Progenitor cell of endocrine pancreas (in vitro differentiated cells): ENCODE measurements around the gene CNTN5. TPM values are rescaled to one million over a fixed set of nuclear protein-coding genes. Genes with fewer than 3 reads are reported as not detected.

Experiments used
- DNase-seq: peaks from one replicate; pipeline ENCODE4 v3.0.0; 2021; ENCODE audit warnings: low spot score; ENCODE audit not compliant: unreplicated experiment
- H3K27ac Mint-ChIP-seq: 2 replicates; pipeline ENCODE4 v1.8.0; 2021; ENCODE audit warnings: mild to moderate bottlenecking, moderate library complexity, mixed read lengths
- H3K27me3 Mint-ChIP-seq: 2 replicates; pipeline ENCODE4 v1.8.0; 2021; ENCODE audit warnings: mixed read lengths
- H3K36me3 Mint-ChIP-seq: 2 replicates; pipeline ENCODE4 v1.8.0; 2022; ENCODE audit warnings: mixed read lengths; ENCODE audit not compliant: insufficient read depth
- H3K4me1 Mint-ChIP-seq: 2 replicates; pipeline ENCODE4 v1.8.0; 2021; ENCODE audit warnings: low read depth, mixed read lengths
- H3K4me3 Mint-ChIP-seq: 2 replicates; pipeline ENCODE4 v1.8.0; 2021; ENCODE audit warnings: low read depth, mild to moderate bottlenecking, moderate library complexity, mixed read lengths
- H3K9me3 Mint-ChIP-seq: 2 replicates; pipeline ENCODE4 v1.8.0; 2021; ENCODE audit warnings: low read depth, mixed read lengths
- CTCF ChIP-seq: fragments of 200-600 bp; sonication (generic); IDR thresholded peaks from one replicate; pipeline ENCODE4 v1.5.0; 2021; ENCODE audit warnings: antibody characterized with exemption, mild to moderate bottlenecking; ENCODE audit not compliant: unreplicated experiment
- total RNA-seq: library from RNA; stranded (reverse); gene quantifications from 2 replicates; pipeline ENCODE4 v1.2.1, GENCODE V29; 2021

The CNTN5 gene
- total RNA-seq, 1 donor from 2014 or later: 0.50 TPM

- Mint-ChIP-seq H3K4me3 (no peak overlapping the region), H3K9me3 (peaks cover 2% of the 10 kb centered on the region), H3K27ac (no peak overlapping the region), H3K27me3 (no peaks in the 10 kb centered on the region), H3K4me1 (no peaks in the 10 kb centered on the region), H3K36me3 (no peaks in the 10 kb centered on the region)
- no peak for TF ChIP-seq CTCF
- DNase-seq: no peak
Observed at GRCh38 chr11:99718291-99718690, 697.5 kb downstream of the CNTN5 start.

- no peaks in the 10 kb centered on the region for H3K27me3 Mint-ChIP-seq
- H3K4me1 Mint-ChIP-seq: no peaks in the 10 kb centered on the region
- peak; percentile 85 for TF ChIP-seq CTCF
- H3K27ac Mint-ChIP-seq: no peak overlapping the region
- H3K9me3 Mint-ChIP-seq: no peaks in the 10 kb centered on the region
- no peak for DNase-seq
- H3K36me3 Mint-ChIP-seq: no peaks in the 10 kb centered on the region
- H3K4me3 Mint-ChIP-seq: no peak overlapping the region
Observed at GRCh38 chr11:99739464-99740089, 718.8 kb downstream of the CNTN5 start.

GRCh38 chr11:99742501-99742900 is 721.8 kb downstream of the CNTN5 start:
- DNase-seq: no peak
- no peak for TF ChIP-seq CTCF
- no peak overlapping the region for H3K27ac Mint-ChIP-seq
- no peak overlapping the region for H3K4me3 Mint-ChIP-seq
- no peaks in the 10 kb centered on the region for H3K4me1 Mint-ChIP-seq
- no peaks in the 10 kb centered on the region for H3K36me3 Mint-ChIP-seq
- no peaks in the 10 kb centered on the region for H3K27me3 Mint-ChIP-seq
- H3K9me3 Mint-ChIP-seq: no peaks in the 10 kb centered on the region

GRCh38 chr11:99759787-99760186 is 739.0 kb downstream of the CNTN5 start:
- Mint-ChIP-seq H3K36me3 (no peaks in the 10 kb centered on the region), H3K27me3 (no peaks in the 10 kb centered on the region), H3K4me3 (no peak overlapping the region)

GRCh38 chr11:99766811-99767210 is 746.1 kb downstream of the CNTN5 start:
- TF ChIP-seq CTCF: no peak

More at GRCh38 chr11:99759787-99760186, 739.0 kb downstream of the CNTN5 start:
- H3K27ac Mint-ChIP-seq: no peak overlapping the region
- no peak for TF ChIP-seq CTCF
- no peaks in the 10 kb centered on the region for H3K4me1 Mint-ChIP-seq
- no peaks in the 10 kb centered on the region for H3K9me3 Mint-ChIP-seq
- DNase-seq: no peak

More at GRCh38 chr11:99766811-99767210, 746.1 kb downstream of the CNTN5 start:
- Mint-ChIP-seq H3K27me3 (no peaks in the 10 kb centered on the region), H3K36me3 (no peaks in the 10 kb centered on the region), H3K4me1 (no peaks in the 10 kb centered on the region), H3K9me3 (no peaks in the 10 kb centered on the region), H3K4me3 (no peak overlapping the region), H3K27ac (no peak overlapping the region)
- DNase-seq: no peak
